NCI-H187 treated with DMSO at 0.1 percent for 48 hours (cell line): ENCODE results near the gene PLK3.
A peak's percentile ranks its signal among the peaks of the same experiment; 100 is the strongest.
"Not testable (repeated sequence)": the region's sequence is repeated elsewhere in the genome, so short reads cannot be mapped to it uniquely, and the experiment has no call there.

Source experiments
- DNase-seq: peaks from one replicate; lab custom pipeline; 2025; lab: John Stamatoyannopoulos, UW

Gene PLK3

DNA sequence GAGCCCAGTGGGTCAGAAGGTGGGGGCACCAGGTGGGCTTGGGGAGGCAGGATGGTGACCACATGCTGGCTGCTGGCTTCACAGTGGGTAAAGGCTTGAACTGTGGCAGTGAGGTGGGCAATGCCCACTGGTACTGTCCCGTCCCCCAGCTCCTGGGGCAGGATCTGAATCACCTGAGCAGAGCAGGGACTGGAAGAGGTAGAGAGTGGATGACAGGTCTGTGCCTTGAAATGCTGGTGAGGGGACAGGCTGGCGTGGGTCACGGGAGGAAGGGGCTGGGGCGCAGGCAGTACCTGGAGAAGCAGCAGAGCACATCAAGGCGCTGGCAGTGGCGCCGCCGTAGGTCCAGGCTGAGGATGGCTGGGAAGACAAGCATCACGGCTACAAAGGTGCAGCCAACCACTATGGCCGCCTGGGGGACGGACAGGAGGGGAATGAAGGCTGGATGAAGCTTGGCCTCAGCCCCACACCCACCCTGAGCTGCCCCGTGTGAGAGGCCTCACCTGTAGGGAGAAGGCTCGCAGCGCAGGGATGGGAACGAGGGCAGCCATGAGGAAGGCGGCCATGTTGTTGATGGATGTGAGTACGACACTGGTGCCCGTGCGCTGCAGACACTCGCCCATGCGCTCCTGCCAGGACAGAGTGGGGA, 27.9 kb downstream of the PLK3 start:
- DNase-seq: no peak

- DNase-seq: no peak
These were observed 28.8 kb downstream of the PLK3 start for GRCh38 chr1:44828841-44829440.

GRCh38 chr1:44829506-44830384, 29.6 kb downstream of the PLK3 start:
- DNase-seq: no peak

DNA sequence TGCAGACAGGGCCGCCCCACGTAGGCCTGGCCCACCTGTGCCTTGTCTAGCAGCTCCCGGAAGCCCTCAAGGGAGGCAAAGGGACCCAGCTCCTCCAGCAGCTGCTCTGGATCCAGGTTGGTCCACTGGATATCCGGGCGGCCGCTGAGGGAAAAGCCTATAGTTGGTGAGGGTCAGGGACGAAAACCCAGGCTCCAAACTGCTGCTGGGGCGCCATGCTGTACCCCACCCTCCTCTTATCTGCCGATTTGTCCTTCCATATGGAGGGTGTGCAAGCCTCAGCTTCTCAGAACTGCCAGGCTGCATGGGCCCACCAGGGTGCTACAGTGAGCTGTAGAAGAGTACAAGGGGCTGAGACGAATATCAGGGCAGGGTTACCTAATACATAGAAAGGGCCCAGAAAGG, 30.7 kb downstream of the PLK3 start:
- no peak for DNase-seq

- DNase-seq: no peak
These were observed 31.3 kb downstream of the PLK3 start for GRCh38 chr1:44831516-44831915.

DNA sequence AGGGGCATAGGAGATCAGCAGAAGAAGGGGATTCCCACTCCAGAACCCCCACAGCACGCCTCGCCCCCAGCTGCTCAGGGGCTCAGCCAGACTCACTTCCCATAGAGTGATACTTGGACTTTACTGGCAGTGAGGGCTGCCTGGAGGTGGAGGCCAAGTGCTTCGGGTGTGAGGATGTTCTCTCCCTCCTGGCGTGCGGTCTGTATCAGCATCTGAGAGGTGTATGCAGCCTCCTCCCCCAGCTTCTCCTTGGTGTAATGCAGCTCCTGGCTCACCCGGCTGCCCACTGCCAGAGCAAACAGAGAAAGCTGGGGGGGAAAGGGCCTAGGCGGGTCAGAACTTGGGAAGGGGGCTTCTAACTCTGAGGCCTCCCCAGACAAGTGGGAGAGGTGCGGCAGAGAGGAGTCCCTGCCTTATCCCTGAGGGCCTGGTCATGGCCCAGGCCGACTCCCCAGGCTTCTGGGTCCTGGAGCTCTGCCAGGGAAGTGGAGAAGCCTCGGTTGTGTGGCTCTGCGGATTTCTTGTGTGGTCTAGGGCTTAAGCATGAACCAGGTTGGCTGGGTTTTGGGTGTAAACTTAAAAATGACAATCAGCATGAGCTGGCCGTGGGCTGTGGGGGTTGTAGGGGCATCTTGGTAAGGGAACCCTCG, 32.0 kb downstream of the PLK3 start:
- DNase-seq: no peak

GRCh38 chr1:44834328-44834727, 34.2 kb downstream of the PLK3 start:
- DNase-seq: no peak

- DNase-seq: peak; percentile 25
These were observed 35.8 kb downstream of the PLK3 start for GRCh38 chr1:44835738-44836675.

DNA sequence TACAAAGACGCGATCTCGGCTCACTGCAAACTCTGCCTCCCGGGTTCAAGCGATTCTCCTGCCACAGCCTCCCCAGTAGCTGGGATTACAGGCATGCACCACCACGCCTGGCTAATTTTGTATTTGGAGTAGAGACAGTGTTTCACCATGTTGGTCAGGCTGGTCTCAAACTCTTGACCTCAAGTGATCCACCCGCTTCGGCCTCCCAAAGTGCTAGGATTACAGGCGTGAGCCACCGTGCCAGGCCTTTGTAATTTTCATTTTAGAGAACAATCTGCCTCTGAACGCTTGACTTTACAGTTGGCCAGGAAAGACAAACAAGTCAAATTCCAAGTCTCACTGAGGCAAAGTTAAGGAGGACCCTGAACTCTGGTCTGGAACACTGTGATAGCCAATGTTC, 38.1 kb downstream of the PLK3 start:
- not testable (repeated sequence) for DNase-seq

DNA sequence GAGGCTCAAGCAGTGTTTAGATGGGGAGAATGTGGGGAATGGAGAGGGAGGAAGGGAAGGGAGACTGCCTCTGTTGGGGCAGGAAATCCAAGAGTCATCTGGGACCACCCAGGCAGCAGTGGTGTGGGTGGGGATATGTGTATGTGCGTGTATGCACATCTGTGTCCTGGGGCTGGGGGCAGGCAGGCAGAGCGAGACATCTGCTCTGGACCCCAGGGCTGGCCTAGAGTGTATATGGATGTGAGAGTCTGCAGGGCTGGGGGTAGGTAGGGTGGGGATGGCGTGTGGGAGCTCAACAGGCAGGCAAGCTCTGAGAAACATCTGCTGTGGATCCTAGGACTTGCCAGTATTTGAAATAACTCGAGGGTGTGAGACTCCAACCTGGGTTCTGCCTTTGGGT, 39.4 kb downstream of the PLK3 start:
- no peak for DNase-seq

DNA sequence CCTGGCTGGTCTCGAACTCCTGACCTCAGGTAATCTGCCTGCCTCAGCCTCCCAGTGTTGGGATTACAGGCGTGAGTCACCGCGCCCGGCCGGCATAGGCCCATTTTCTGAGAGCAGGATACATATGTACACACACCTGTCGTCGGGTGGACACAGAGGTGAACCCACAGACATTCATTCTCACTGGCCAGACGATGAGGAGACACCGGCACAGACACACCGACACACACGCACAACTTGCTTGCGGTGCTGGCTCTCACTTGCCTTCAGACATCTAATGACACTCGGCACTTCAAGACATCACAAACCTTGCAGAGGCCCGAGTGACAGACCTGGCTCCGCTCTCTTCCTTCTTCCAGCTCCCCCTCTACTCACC, 42.3 kb downstream of the PLK3 start:
- DNase-seq: no peak

DNA sequence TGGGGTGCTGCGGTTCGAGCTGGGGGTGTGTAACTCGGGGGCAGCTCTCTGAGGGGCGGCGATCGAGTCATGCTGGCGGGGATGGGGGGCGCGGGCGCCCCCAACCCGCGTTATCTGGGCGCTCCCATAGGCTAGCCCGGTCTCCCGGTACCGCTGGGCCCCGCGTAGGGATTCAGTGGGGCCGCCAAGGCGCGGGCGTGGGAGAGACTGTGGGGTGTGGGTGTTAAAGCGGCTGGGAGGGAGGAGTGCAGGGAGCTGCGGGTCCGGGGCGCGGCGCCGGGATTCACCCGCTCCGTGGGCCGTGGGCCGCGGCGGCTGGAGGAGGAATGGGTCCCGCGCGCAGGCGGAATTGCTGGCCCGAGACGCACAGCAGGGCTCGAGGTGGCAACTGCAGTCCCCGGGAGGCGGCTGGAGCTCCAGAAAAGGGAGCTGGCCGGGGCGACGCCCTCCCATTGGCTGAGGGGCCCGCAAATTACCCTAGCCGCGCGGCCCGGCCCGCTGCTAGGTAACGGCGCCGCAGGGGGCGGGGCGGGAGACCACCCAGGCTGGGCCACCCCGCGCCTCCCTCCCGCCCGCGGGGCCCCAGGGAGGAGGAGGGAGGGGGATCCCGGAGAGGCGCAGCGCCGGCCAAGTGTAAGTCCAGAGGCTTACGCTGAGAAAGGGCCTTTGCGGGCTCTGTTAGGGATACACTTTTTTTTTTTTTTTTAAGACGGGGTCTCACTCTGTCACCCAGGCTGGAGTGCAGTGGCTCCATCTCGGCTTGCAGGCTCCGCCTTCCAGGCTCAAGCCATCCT, 42.9 kb downstream of the PLK3 start, which contains the start of gene PTCH2:
TSS of gene PTCH2 (minus strand) at position 392 of the 794 bp plus-strand sequence. CDS start at position 71, 321 bp downstream.
- DNase-seq: no peak

GRCh38 chr1:44846985-44847384, 46.8 kb downstream of the PLK3 start:
- DNase-seq: no peak

DNA sequence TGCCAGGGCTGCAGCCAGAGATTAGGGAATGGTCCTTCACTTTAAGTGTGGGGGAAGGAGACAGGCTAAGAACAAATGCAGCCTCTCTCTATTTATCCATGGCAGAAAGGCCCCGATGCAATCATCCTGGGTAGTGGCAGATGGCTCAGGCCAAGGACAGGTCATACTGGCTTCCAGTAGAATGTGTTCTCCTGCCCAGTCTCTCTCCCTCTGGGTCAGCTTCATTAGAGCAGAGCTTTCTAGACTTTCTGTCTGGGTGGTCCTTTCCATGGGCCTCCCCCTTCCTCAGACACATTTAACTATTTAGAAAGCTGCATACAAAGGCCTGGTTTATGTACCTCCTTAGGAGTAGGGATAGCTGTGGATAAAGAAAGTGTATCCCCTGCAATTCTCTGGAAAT, 47.7 kb downstream of the PLK3 start:
- DNase-seq: no peak

DNA sequence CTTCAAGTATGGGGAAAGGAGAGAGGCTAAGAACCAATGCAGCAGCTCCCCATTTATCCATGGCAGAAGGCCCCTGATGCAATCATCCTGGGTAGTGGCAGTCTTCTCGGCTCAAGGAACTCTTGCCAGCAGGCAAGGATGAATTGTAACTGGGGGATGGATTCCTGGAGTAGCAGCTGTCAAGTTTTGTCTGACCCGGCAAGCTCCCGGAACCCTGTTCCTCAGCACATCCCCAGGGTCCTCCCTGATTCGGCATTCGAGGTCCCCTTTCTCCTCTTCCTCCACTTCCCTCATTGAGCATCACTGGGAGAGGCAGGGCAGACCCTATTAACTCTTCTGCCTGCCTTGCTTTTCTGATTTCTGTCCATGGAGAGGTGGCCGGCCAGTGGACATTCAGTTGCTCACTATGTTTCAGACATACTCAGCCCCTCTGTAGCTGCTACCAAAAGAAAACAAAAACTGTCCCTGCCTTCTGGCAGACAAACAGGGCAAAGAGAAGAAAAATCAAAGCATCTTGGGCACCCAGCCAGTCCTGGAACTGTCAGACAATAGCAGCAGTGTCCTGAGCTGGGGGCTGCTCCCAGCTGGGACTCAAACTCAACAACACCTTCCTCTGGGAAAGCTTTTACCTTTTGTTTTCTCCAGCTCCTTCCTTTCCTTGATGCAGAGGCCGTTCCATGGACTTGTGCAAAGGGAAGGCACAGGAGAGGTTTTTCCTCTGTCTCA, 48.4 kb downstream of the PLK3 start:
- DNase-seq: no peak

- no peak for DNase-seq
These were observed 49.5 kb downstream of the PLK3 start for GRCh38 chr1:44849575-44850132.

GRCh38 chr1:44851308-44851707, 51.1 kb downstream of the PLK3 start:
- DNase-seq: no peak

- DNase-seq: no peak
These were observed 53.0 kb downstream of the PLK3 start for GRCh38 chr1:44853201-44853600.

GRCh38 chr1:44854970-44855369, 54.8 kb downstream of the PLK3 start:
- DNase-seq: no peak
